Activated CD4-positive, alpha-beta T cell treated with anti-CD3 and anti-CD28 coated beads, Interleukin-10, Interleukin-2, amounts not matched to agents 100 ng/mL and 50 ng/mL, durations not matched to agents 16 hours and 8 hours (primary cell): ENCODE measurements around the gene CFHR3.
"Not testable (repeated sequence)": the region's sequence is repeated elsewhere in the genome, so short reads cannot be mapped to it uniquely, and the experiment has no call there.

Experiments used
- DNase-seq: peaks from one replicate; pipeline ENCODE4 v3.0.0-alpha.2; 2020

The CFHR3 gene

GRCh38 chr1:196774603-196775002, at the start of gene CFHR3:
TSS of gene CFHR3 (plus strand) at chr1:196774840. CDS start at chr1:196774887, 47 bp downstream.
- peak; percentile 12 for DNase-seq

GRCh38 chr1:196732526-196732925, 42.1 kb upstream of the CFHR3 start:
- DNase-seq: no peak

GRCh38 chr1:196733091-196733970, 41.3 kb upstream of the CFHR3 start:
- no peak for DNase-seq

GRCh38 chr1:196734006-196734405, 40.6 kb upstream of the CFHR3 start:
- DNase-seq: no peak

- DNase-seq: no peak
Measured at GRCh38 chr1:196734460-196734859, 40.2 kb upstream of the CFHR3 start.

- no peak for DNase-seq
Measured at GRCh38 chr1:196738730-196739129, 35.9 kb upstream of the CFHR3 start.

- peak; percentile 14 for DNase-seq
Measured at GRCh38 chr1:196743244-196743643, 31.4 kb upstream of the CFHR3 start.

- not testable (repeated sequence) for DNase-seq
Measured at GRCh38 chr1:196765019-196765740, 9.5 kb upstream of the CFHR3 start.

GRCh38 chr1:196769823-196770222, 4.8 kb upstream of the CFHR3 start:
- not testable (repeated sequence) for DNase-seq

GRCh38 chr1:196773713-196774112, 927 bp upstream of the CFHR3 start:
- DNase-seq: no peak

- no peak for DNase-seq
Measured at GRCh38 chr1:196774175-196774574, 465 bp upstream of the CFHR3 start.

- no peak for DNase-seq
Measured at GRCh38 chr1:196777603-196778002, 3.0 kb downstream of the CFHR3 start.

- DNase-seq: no peak
Measured at GRCh38 chr1:196779093-196779492, 4.5 kb downstream of the CFHR3 start.

- DNase-seq: not testable (repeated sequence)
Measured at GRCh38 chr1:196791252-196791651, 16.6 kb downstream of the CFHR3 start.

- not testable (repeated sequence) for DNase-seq
Measured at GRCh38 chr1:196794103-196794502, 19.5 kb downstream of the CFHR3 start.

- DNase-seq: no peak
Measured at GRCh38 chr1:196797891-196798290, 23.3 kb downstream of the CFHR3 start.

GRCh38 chr1:196801920-196802319, 27.3 kb downstream of the CFHR3 start:
- DNase-seq: not testable (repeated sequence)

GRCh38 chr1:196808529-196809235, 34.0 kb downstream of the CFHR3 start:
- DNase-seq: no peak

- DNase-seq: not testable (repeated sequence)
Measured at GRCh38 chr1:196817442-196817841, 42.8 kb downstream of the CFHR3 start.

- DNase-seq: not testable (repeated sequence)
Measured at GRCh38 chr1:196819531-196819930, 44.9 kb downstream of the CFHR3 start, which contains the start of gene CFHR1. TSS of gene CFHR1 (plus strand) at chr1:196819731. CDS start at chr1:196819845, 114 bp downstream.

GRCh38 chr1:196827860-196828259, 53.2 kb downstream of the CFHR3 start:
- DNase-seq: peak; percentile 51
